Measurements from ENCODE around the gene SLC24A4. TPM values are rescaled to one million over a fixed set of nuclear protein-coding genes. Genes with fewer than 3 reads are reported as not detected.

The SLC24A4 gene
- total RNA-seq, 1 donor from 2014 or later: not detected

DNA sequence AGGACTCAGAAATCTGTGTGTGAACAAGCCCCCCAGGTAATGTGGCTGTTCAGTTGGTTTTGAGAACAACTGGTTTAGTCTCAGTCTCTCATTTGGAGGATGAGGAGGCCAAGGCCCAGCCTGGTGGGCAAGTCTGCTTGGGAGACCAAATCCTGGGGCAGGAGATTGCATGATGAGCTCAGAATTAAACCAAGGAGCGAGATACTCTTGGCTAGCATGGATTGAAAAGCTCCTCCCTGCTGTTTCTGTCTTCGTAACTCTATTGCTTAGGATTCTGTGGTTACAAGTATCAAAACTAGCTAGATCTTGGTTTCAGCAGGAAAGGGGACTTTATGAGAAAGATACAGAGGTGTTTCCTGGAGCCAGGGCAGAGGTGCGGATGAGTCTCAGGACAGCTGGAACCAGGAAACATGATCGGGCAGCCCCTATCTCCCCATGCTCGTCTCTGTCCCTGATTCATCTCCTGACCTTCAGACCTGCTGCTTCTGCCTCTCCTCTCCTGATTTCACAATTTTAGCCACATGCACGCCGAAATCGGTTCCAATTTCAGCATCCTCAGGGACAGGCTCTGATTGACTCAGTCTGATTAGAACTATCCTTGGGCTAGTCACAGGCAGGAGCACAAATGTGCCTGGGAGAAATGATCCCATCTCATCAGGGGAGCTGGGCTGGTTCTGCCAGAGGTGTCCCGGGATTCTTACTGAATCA, 150.4 kb downstream of the SLC24A4 start:
- DNase-seq (ENCODE audit: low read depth): no peak
- H3K4me3 ChIP-seq (ENCODE audit: low read depth, low read length): no peak overlapping the region
- TF ChIP-seq, protein P1, sequence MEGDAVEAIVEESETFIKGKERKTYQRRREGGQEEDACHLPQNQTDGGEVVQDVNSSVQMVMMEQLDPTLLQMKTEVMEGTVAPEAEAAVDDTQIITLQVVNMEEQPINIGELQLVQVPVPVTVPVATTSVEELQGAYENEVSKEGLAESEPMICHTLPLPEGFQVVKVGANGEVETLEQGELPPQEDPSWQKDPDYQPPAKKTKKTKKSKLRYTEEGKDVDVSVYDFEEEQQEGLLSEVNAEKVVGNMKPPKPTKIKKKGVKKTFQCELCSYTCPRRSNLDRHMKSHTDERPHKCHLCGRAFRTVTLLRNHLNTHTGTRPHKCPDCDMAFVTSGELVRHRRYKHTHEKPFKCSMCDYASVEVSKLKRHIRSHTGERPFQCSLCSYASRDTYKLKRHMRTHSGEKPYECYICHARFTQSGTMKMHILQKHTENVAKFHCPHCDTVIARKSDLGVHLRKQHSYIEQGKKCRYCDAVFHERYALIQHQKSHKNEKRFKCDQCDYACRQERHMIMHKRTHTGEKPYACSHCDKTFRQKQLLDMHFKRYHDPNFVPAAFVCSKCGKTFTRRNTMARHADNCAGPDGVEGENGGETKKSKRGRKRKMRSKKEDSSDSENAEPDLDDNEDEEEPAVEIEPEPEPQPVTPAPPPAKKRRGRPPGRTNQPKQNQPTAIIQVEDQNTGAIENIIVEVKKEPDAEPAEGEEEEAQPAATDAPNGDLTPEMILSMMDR (conservative IDR thresholded peaks at IDR 0.05; ENCODE audit: low read depth, low read length): no peak

DNA sequence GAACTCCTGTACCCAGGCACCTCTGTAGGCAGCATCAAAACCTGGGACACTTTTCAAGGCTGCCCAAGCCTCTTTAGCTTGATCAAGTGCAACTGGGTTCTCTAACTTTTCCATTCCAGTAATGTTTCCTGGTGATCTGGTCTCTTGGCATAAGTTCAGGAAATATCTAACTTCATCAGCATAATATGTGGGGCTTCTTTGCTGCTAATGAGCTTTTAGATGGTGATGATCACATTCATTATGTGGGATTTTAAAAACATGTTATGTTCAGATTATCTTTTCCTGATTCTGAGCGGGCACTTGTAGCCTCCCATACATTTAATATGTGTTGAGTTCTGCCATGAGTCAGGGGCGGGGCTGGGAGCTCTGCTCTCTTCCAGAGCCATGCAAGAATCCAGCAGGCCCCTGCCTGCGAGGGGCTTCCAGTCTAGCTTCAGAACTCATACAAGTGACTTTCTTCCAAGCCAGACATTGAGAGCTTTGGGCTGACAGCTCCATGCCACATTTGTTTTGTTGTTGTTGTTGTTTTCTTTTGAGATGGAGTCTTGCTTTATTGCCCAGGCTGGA, 151.1 kb downstream of the SLC24A4 start:
- DNase-seq (ENCODE audit: low read depth): no peak
- H3K4me3 ChIP-seq (ENCODE audit: low read depth, low read length): no peak overlapping the region
- TF ChIP-seq, protein P1 (conservative IDR thresholded peaks at IDR 0.05; ENCODE audit: low read depth, low read length): no peak

DNA sequence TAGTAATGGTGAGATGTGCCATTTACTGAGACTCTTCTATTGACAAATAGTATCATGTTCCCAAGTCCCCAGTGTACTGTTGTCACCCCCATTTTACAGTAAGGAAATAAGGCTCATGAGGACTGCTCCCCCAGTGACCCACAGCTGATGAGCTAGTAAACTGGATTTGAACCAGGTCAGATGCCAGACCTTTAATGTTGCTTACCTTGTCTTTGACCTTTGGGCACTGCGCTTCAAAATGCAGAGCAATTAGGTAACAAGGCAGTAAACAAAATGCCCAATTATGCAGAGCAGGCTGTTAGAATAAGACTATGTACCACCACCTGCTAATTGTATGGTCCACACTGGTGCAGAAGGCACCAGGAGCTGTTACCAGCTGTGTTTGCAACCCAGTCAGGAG, 152.1 kb downstream of the SLC24A4 start:
- TF ChIP-seq, protein P1 (conservative IDR thresholded peaks at IDR 0.05; ENCODE audit: low read depth, low read length): no peak
- H3K4me3 ChIP-seq (ENCODE audit: low read depth, low read length): no peak overlapping the region
- DNase-seq (ENCODE audit: low read depth): no peak

DNA sequence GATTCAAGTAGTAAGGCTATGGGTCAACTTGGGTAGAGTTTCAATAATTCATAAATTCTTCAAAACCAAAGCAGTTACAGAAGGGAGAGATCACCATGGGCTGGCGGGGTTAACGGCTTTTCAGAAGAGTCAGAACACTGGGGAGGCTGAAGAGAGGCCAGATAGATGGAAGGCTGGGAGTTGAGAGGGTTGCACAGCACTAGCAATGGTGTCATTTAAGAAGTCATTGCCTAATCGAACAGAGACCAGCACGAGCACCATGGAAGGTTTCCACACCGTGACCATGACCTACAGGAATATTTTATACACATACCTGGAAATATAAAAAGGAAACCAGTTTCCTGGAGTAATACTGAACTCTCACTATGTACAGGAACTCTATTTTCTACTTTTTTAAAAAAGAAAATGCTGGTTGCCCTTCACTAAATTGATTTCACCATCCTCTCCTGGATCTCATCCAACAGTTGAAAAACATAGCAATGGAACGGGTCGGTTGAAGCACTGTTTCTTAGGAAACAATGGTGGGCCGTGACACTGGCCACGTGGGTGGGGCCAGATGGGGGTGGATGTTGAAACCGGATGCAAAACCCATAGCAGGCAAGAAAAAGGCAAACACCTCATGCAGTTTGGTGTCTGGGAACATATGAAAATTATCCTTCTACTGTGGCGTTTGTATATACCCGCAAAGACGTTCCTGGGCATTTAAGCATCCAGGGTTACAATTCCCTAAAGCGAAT, 152.7 kb downstream of the SLC24A4 start:
- DNase-seq (ENCODE audit: low read depth): no peak
- no peak overlapping the region for H3K4me3 ChIP-seq (ENCODE audit: low read depth, low read length)
- TF ChIP-seq, protein P1 (conservative IDR thresholded peaks at IDR 0.05; ENCODE audit: low read depth, low read length): no peak

DNA sequence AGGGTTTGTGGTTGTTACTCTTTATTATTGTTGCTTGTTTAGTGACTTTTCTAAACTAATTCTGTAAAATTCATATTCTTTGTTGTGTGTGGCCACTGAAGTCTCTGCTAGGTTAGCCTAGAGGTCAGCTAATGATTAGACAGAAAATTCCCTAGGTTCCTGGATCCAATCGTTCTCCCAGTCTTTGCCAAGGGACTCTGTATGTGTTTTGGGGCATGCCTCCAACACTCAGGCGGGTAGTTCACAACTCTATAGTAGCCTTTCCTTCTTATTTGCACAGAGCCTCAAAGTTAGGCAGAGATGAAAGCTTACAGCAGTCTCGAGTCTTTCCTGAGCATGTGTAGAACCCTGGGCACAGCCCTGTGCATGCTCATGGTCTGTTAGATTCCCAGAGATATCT, 157.9 kb downstream of the SLC24A4 start:
- TF ChIP-seq, protein P1 (conservative IDR thresholded peaks at IDR 0.05; ENCODE audit: low read depth, low read length): no peak
- H3K4me3 ChIP-seq (ENCODE audit: low read depth, low read length): no peak overlapping the region
- no peak for DNase-seq (ENCODE audit: low read depth)

DNA sequence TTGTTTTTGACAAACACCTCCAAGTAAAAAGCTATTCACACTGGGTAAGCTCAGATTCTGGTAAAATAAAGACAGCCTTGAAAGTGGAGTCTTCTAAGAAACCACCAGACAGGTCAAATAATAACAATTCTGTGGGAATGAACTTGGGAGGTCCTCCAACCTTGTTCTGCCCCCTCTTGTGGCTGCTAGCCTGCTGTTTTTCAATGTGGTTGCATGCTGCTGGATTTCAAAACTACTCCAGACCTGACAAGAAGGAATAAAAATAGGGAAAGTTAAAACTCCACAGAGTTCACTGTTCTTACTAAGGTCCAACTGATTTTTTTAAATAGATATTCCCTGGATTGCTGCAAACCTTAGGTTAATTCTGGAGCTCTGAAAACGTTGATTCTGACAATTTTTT, 158.4 kb downstream of the SLC24A4 start:
- no peak overlapping the region for H3K4me3 ChIP-seq (ENCODE audit: low read depth, low read length)
- no peak for DNase-seq (ENCODE audit: low read depth)
- TF ChIP-seq, protein P1 (conservative IDR thresholded peaks at IDR 0.05; ENCODE audit: low read depth, low read length): peak; percentile 41

All from epithelial cell of proximal tubule (primary cell).